Activated T-cell treated with anti-CD3 and anti-CD28 coated beads, Interleukin-2, amount 50 U/mL, for 72 hours (primary cell): ENCODE measurements around the gene ALKBH1. TPM values are rescaled to one million over a fixed set of nuclear protein-coding genes. Genes with fewer than 3 reads are reported as not detected.
"Not testable (repeated sequence)": the region's sequence is repeated elsewhere in the genome, so short reads cannot be mapped to it uniquely, and the experiment has no call there.

ENCODE experiments used
- ATAC-seq, 2 donors: fragments of 150-1000 bp; cut with Tn5 transposase; replicated peaks in 1 of 2; 2 replicates each; pipeline ENCODE4 v1.10.0; 2021; ENCODE audit warnings: moderate library complexity in 2 of 2, mild to moderate bottlenecking in 1 of 2
- DNase-seq, 2 donors: peaks; one replicate each; pipeline ENCODE4 v3.0.0; 2021 to 2022; ENCODE audit warnings: mixed read lengths in 1 of 2
- H3K27ac Mint-ChIP-seq: one replicate; pipeline ENCODE4 v1.8.0; 2022; ENCODE audit warnings: mild to moderate bottlenecking, moderate library complexity, mixed read lengths
- H3K27me3 Mint-ChIP-seq: one replicate; pipeline ENCODE4 v1.8.0; 2022; ENCODE audit warnings: low read depth, mixed read lengths
- H3K36me3 Mint-ChIP-seq, 2 donors: one replicate each; pipeline ENCODE4 v1.8.0; 2022; ENCODE audit warnings: mixed read lengths in 2 of 2, mild to moderate bottlenecking in 1 of 2; ENCODE audit not compliant: insufficient read depth in 2 of 2
- H3K4me1 Mint-ChIP-seq: one replicate; pipeline ENCODE4 v1.8.0; 2022; ENCODE audit warnings: low read depth, mixed read lengths
- H3K4me3 Mint-ChIP-seq, 2 donors: one replicate each; pipeline ENCODE4 v1.8.0; 2022; ENCODE audit warnings: mild to moderate bottlenecking in 2 of 2, mixed read lengths in 2 of 2, moderate library complexity in 2 of 2
- H3K9me3 Mint-ChIP-seq, 2 donors: one replicate each; pipeline ENCODE4 v1.8.0; 2022; ENCODE audit warnings: mixed read lengths in 2 of 2
- total RNA-seq, 2 donors: library from RNA; stranded (reverse); gene quantifications; one replicate each; pipeline ENCODE4 v1.2.3, GENCODE V29; 2022

ALKBH1 gene
- total RNA-seq, 2 donors from 2014 or later, result 18.1 to 18.7 TPM

- peaks cover 12 to 32% of the 10 kb centered on the region in 2 donors for H3K36me3 Mint-ChIP-seq
- H3K4me3 Mint-ChIP-seq, result peak overlapping the region; percentile 81 to 93
- H3K4me1 Mint-ChIP-seq, result peaks cover 64% of the 10 kb centered on the region
- DNase-seq (no peak), ATAC-seq (no peak)
- H3K27ac Mint-ChIP-seq, result peak overlapping the region; percentile 90
- H3K9me3 Mint-ChIP-seq, result no peaks in the 10 kb centered on the region
- H3K27me3 Mint-ChIP-seq, result no peaks in the 10 kb centered on the region
These were observed 2.5 kb upstream of the ALKBH1 start for GRCh38 chr14:77710364-77710763.

- peaks cover 8 to 28% of the 10 kb centered on the region in 2 donors for H3K36me3 Mint-ChIP-seq
- no peak for ATAC-seq
- no peaks in the 10 kb centered on the region for H3K27me3 Mint-ChIP-seq
- H3K9me3 Mint-ChIP-seq, result no peaks in the 10 kb centered on the region
- peak overlapping the region; percentile 90 for H3K27ac Mint-ChIP-seq
- peaks cover 60% of the 10 kb centered on the region for H3K4me1 Mint-ChIP-seq
- peak overlapping the region; percentile 81 to 93 for H3K4me3 Mint-ChIP-seq
- no peak for DNase-seq
These were observed 1.6 kb upstream of the ALKBH1 start for GRCh38 chr14:77709412-77709811.

DNA sequence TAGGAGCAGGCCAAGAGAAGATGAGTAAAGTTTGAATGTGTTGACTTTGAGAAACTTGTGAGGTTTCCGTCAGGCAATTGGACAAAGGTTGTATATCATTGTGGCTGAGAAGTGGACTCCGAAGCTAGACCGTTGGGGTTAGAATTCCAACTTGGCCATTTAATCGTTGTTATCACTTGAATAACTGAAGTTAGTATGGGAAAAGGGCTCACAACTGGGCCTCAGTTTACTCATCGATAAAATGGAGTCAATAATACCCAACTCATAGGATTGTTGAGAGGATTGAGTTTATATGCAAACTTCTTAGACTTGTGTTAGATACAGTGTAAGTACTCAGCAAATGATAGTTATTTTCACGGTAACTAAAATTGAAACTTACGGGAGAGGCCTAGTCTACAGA is 926 bp upstream of the ALKBH1 start:
- H3K36me3 Mint-ChIP-seq, result peaks cover 8 to 28% of the 10 kb centered on the region in 2 donors

GRCh38 chr14:77707355-77707723 is 484 bp downstream of the ALKBH1 start:
- H3K9me3 Mint-ChIP-seq, result no peaks in the 10 kb centered on the region
- peak in 1 of 2 donors; percentile 19 for ATAC-seq
- H3K36me3 Mint-ChIP-seq, result peaks cover 8 to 24% of the 10 kb centered on the region in 2 donors
- H3K27ac Mint-ChIP-seq, result peak overlapping the region; percentile 90
- no peaks in the 10 kb centered on the region for H3K27me3 Mint-ChIP-seq
- H3K4me1 Mint-ChIP-seq, result peaks cover 41% of the 10 kb centered on the region
- peak overlapping the region; percentile 81 to 93 for H3K4me3 Mint-ChIP-seq
- no peak for DNase-seq

More for the DNA sequence above, 926 bp upstream of the ALKBH1 start:
- DNase-seq (no peak), ATAC-seq (peak in 1 of 2 donors; percentile 25)
- H3K9me3 Mint-ChIP-seq, result no peaks in the 10 kb centered on the region
- peak overlapping the region; percentile 81 to 93 for H3K4me3 Mint-ChIP-seq
- H3K27ac Mint-ChIP-seq, result peak overlapping the region; percentile 90
- H3K27me3 Mint-ChIP-seq, result no peaks in the 10 kb centered on the region
- H3K4me1 Mint-ChIP-seq, result peaks cover 54% of the 10 kb centered on the region

- Mint-ChIP-seq H3K27ac (no peak overlapping the region), H3K9me3 (no peaks in the 10 kb centered on the region), H3K27me3 (no peaks in the 10 kb centered on the region), H3K4me3 (no peak overlapping the region), H3K4me1 (no peaks in the 10 kb centered on the region), H3K36me3 (peaks cover 2 to 5% of the 10 kb centered on the region in 2 donors)
- DNase-seq (no peak), ATAC-seq (no peak)
These were observed 16.6 kb downstream of the ALKBH1 start for GRCh38 chr14:77691259-77691658.

GRCh38 chr14:77682158-77682553 is 25.7 kb downstream of the ALKBH1 start:
- H3K27me3 Mint-ChIP-seq, result no peaks in the 10 kb centered on the region
- H3K36me3 Mint-ChIP-seq, result peaks cover 0 to 3% of the 10 kb centered on the region in 2 donors
- ATAC-seq (no peak), DNase-seq (no peak)
- H3K27ac Mint-ChIP-seq, result no peak overlapping the region
- no peak overlapping the region for H3K4me3 Mint-ChIP-seq
- H3K4me1 Mint-ChIP-seq, result no peaks in the 10 kb centered on the region
- H3K9me3 Mint-ChIP-seq, result no peaks in the 10 kb centered on the region

DNA sequence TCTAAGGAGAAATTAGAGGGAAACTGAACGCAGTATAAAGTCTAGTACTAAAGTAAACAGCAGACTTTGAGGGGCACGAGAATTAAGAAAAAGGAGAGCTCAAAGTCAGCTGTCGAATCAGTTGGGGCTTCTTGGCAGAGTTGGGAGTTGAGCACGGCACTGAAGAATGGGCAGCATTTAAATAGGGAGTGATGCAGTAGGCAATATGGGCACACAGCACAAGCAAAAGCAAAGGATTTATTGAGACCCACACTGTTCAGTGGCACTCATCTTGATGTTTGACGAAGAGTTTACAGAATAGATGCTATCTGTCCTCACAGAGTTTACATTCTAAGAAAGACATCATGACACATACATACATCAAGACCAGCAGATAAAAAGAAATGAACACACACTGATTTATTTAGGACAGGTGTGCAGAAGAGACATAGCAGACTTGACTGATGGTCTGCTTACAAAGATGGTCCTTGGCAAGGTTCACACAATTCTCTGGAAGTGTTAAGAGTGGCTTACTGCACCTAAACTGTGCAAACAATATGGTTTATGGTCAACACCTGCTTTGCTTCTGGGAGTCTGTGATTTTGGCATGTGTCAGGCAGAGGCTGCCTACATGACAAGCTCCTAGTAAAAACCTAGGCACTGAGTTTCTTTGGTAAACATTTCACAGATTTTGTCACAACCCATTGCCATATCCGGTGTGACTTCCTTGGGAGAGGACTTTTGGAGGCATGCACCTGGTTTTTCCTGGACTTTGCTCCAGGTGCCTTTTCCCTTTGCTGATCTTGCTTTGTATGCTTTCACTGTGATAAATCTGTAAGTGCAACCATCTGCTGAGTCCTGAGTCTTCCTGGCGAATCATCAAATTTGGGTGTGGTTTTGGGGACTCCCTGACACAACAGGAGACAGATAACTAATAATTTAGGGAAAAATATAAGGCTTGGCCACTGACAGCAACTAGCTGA is 26.3 kb downstream of the ALKBH1 start:
- DNase-seq (no peak), ATAC-seq (no peak)
- Mint-ChIP-seq H3K9me3 (no peaks in the 10 kb centered on the region), H3K4me1 (no peaks in the 10 kb centered on the region), H3K27me3 (no peaks in the 10 kb centered on the region), H3K36me3 (no peaks in the 10 kb centered on the region), H3K27ac (no peak overlapping the region), H3K4me3 (no peak overlapping the region)

DNA sequence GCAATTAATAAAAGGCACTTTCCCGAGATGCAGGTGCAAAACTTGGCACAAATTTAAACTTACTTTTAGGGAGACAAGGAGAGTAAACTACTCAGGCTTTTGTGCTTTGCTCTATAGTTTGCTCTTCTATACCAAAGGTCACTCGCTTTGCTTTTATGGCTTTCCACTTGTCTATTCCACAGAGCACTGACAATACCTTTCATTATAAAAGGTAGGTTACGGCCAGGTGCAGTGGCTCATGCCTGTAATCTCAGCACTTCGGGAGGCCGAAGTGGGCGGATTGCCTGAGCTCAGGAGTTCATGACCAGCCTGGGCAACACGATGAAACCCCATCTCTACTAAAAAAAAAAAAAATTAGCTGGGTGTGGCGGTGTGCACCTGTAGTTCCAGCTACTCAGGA is 32.9 kb downstream of the ALKBH1 start:
- Mint-ChIP-seq H3K9me3 (no peaks in the 10 kb centered on the region), H3K4me3 (no peak overlapping the region), H3K27ac (no peak overlapping the region), H3K36me3 (peaks cover 1 to 12% of the 10 kb centered on the region in 2 donors), H3K27me3 (no peaks in the 10 kb centered on the region), H3K4me1 (no peaks in the 10 kb centered on the region)
- DNase-seq (no peak), ATAC-seq (no peak)

DNA sequence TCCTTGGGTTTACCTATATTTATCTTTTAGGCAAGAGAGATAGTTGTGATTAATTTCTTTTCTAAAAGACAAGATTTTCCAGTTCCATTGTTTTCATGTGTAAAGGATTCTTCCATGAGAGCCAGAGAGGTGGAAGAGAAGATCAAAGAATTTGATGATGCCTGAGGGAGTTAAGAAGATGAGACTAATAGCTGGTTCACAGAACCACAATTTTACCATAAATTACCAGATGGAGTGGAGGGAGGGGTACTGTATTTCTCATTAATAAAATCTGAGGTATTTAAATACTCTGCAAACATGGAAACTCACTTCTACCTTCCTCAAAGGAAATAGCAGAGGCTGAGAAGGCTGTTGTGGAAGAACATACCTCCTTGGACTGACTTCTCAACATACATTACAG is 34.6 kb downstream of the ALKBH1 start:
- H3K4me1 Mint-ChIP-seq, result no peaks in the 10 kb centered on the region
- H3K4me3 Mint-ChIP-seq, result no peak overlapping the region
- no peak for DNase-seq
- peaks cover 1 to 12% of the 10 kb centered on the region in 2 donors for H3K36me3 Mint-ChIP-seq
- no peak overlapping the region for H3K27ac Mint-ChIP-seq
- no peaks in the 10 kb centered on the region for H3K9me3 Mint-ChIP-seq
- no peaks in the 10 kb centered on the region for H3K27me3 Mint-ChIP-seq
- no peak for ATAC-seq

DNA sequence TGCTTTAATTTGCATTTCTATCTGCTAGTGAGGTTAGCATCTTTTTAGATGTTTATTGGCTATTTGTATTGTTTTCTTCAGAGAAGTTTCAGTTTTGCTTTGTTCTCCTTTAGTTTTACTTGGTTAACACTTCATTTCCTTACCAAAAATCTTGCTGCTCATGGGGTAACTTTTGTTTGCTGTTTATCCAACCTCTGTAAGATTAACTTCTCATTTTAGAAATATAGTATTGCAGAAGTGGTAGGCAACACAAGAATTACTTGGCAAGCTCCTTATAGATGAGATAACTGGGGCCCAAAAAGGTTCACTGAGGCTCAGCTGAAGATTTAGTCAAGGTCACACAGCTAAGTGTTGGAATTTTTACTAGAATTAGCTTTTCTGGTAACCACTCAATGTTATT is 40.5 kb downstream of the ALKBH1 start:
- Mint-ChIP-seq H3K9me3 (no peaks in the 10 kb centered on the region), H3K27ac (no peak overlapping the region), H3K4me3 (no peak overlapping the region), H3K4me1 (peaks cover 5% of the 10 kb centered on the region), H3K27me3 (no peaks in the 10 kb centered on the region), H3K36me3 (no peaks in the 10 kb centered on the region)
- ATAC-seq, result no peak
- DNase-seq, result no peak

DNA sequence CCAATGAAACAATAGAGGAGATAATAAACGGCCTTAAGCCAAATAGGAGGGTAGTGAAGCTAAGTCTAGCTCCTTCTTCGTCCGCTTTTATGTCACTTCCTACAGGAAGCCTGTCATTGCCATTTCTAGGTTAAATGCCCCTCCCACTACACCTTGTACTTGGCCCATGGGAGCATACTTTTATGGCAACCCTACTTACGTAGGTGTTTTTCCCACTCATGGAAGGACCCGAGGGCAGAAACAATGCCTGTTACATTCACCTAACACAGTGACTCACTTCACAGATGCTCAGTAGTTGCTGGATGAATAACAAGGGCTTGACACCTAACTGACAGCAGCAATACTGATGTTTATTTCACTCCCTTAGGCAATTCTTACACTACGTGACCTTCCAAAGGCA is 44.5 kb downstream of the ALKBH1 start:
- no peak for DNase-seq
- H3K27me3 Mint-ChIP-seq, result no peaks in the 10 kb centered on the region
- H3K4me1 Mint-ChIP-seq, result peaks cover 5% of the 10 kb centered on the region
- H3K4me3 Mint-ChIP-seq, result no peak overlapping the region
- peak; percentile 28 to 72 for ATAC-seq
- H3K9me3 Mint-ChIP-seq, result no peaks in the 10 kb centered on the region
- no peaks in the 10 kb centered on the region for H3K36me3 Mint-ChIP-seq
- no peak overlapping the region for H3K27ac Mint-ChIP-seq

GRCh38 chr14:77661562-77661961 is 46.3 kb downstream of the ALKBH1 start:
- not testable (repeated sequence) for ATAC-seq, H3K36me3 Mint-ChIP-seq, H3K27me3 Mint-ChIP-seq, H3K4me1 Mint-ChIP-seq, H3K27ac Mint-ChIP-seq, H3K4me3 Mint-ChIP-seq, DNase-seq, H3K9me3 Mint-ChIP-seq

DNA sequence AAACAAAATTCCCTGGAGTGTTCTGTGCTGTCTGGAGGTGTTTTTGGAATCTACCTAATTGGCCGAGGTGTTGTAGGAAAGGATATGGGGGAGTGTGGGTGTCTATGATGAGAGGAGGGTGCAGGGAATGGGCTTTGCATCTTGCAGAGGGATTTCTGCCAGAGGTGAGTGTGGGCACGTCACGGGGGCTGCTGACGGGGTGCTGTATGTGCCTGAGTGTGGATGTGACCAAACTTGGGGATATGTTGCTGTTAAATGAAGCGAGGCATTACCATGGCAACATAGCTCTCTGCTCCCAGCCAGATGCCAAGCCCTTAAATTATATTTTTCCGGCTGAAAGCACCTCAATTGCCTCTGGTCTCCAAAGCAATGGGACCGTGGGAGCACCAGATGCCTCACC is 47.1 kb downstream of the ALKBH1 start:
- H3K4me1 Mint-ChIP-seq, result peaks cover 5% of the 10 kb centered on the region
- no peaks in the 10 kb centered on the region for H3K9me3 Mint-ChIP-seq
- DNase-seq (no peak), ATAC-seq (no peak)
- H3K27ac Mint-ChIP-seq, result no peak overlapping the region
- H3K27me3 Mint-ChIP-seq, result no peaks in the 10 kb centered on the region
- no peak overlapping the region for H3K4me3 Mint-ChIP-seq
- H3K36me3 Mint-ChIP-seq, result no peaks in the 10 kb centered on the region

- Mint-ChIP-seq H3K36me3 (no peaks in the 10 kb centered on the region), H3K9me3 (no peaks in the 10 kb centered on the region), H3K27ac (no peak overlapping the region), H3K4me1 (peaks cover 5% of the 10 kb centered on the region), H3K27me3 (no peaks in the 10 kb centered on the region), H3K4me3 (no peak overlapping the region)
- no peak for ATAC-seq
- no peak for DNase-seq
These were observed 48.0 kb downstream of the ALKBH1 start for GRCh38 chr14:77659831-77660230.
